ENCODE data around the gene TMEM222.

TMEM222 gene

GRCh38 chr1:27306892-27307761, 14.8 kb upstream of the TMEM222 start:
- DNase-seq = no peak

DNA sequence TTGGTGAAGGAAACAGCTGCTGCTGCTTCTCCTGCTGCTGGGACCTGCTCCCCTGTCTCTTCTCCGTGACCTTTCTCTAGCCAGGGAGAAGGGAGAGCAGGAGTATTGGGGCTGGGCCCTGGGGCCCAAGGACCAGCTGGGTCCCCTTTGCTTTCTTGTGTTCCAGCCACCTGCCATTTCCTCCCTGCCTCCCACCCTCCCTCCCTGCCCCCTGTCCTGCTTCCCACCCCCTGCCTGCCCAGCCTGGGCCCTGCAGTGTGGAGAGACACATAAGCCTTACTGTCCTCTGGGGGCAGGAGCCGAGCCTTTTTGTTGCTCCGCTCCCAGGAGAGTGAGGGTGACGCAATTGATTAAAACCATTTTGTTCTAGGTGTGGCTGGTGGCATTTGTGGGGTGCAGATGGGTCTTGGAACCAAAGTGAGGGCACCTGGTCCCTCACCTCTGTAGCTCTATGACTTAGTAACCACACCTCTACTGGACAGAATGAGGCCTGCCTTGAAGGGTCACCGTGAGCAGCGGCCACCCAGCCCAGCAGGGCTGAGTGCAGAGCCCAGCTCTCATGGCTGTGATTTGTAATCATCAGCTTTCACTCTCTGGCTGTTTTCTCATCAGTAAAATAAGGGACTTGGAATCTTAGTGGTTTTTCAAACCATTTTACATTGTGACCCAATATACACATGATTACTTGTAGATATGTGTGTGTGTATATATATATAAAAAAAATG, 13.9 kb upstream of the TMEM222 start:
- DNase-seq = no peak

- DNase-seq = no peak
These were observed 7.8 kb upstream of the TMEM222 start for GRCh38 chr1:27314169-27314568.

GRCh38 chr1:27314737-27315136, 7.2 kb upstream of the TMEM222 start:
- DNase-seq = no peak

DNA sequence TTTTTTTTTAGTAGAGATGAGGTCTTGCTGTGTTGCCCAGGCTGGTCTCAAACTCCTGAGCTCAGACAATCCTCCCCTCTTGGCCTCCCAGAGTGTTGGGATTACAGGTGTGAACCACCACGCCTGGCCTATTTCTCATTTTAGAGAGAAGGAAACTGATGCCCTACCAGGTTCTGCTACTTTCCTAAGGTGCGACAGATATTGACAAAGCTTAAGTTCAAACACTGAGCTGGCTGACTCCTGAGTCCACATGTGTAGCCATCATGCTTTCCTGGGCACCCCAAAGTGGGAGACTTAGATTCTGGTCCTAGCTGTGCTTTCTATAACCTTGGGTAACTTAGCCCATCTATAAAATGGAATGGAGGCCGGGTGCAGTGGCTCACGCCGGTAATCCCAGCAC, 5.1 kb upstream of the TMEM222 start:
- no peak for DNase-seq

DNA sequence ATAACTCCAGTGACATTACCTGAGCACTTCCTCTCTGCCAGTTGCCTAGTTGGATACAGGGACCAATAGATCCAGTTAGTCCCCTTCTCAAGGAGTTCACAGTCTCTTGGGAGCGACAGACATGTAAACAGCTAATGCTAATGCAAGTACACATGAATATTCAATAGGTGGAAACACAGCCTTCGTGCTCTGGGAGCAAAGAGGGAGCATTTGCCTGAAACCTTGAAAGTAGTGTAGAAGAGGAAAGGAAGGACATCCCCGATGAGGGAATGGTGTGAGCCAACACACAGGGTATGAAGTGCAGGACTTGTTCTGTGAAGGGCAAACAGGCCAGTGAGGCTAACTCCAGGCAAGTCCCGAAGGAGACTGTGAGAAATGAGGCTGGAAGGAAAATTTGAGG, 3.8 kb upstream of the TMEM222 start:
- DNase-seq = no peak

- no peak for DNase-seq
These were observed 3.4 kb upstream of the TMEM222 start for GRCh38 chr1:27318596-27318995.

DNA sequence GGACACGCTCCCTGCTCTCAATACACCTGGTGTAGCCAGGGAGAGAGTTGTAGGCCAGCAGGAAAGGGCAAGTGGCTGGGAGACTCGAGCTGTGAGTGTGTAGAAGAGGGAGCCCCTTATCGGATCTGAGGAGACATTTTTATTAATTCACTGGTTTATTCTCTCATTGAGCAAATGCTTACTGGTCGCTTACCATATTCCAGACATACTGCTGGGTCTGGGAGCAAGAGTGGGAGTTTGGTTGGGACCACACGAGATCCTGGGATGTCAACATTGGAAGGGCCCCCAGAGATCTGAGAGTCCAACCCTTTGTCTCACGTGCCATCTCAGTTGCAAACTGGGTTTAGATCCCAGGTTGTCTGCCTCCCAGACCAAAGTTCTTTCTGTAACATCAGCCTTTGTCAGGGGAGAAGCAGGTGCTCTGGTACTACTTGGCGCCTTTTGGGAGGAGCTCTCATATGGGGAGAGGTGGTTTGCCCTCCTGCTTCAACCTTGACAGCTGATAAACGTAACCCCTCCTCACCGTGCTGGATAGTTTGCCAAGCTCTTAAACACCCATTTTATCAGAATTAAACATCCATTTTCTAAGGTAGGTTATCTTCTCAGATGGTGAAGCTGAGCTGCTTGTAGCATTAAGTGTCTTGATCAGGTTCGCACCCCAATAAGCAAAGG, 742 bp downstream of the TMEM222 start:
- no peak for DNase-seq

- no peak for DNase-seq
These were observed 3.3 kb downstream of the TMEM222 start for GRCh38 chr1:27325286-27325685.

DNA sequence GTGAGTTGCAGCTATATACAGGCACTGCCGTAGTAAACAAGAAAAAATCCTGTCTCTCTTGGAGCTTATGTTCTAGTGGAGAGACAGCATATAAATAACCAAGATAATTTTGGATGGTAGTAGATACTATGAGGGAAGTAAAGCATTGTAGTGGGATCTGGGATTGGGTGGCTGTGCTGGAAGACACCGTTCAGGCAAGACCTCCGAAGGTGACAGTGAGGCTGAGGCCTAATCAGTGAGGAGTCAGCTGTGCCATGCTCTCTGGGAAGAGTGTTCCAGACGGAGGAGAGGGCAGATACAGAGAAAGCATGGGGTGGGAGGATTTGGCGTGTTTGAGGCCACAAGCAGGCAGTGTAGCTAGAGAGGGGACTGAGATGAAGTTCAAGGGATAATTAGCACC, 6.0 kb downstream of the TMEM222 start:
- no peak for DNase-seq

- no peak for DNase-seq
These were observed 8.8 kb downstream of the TMEM222 start for GRCh38 chr1:27330786-27331185.

GRCh38 chr1:27331426-27331825, 9.5 kb downstream of the TMEM222 start:
- DNase-seq = no peak

DNA sequence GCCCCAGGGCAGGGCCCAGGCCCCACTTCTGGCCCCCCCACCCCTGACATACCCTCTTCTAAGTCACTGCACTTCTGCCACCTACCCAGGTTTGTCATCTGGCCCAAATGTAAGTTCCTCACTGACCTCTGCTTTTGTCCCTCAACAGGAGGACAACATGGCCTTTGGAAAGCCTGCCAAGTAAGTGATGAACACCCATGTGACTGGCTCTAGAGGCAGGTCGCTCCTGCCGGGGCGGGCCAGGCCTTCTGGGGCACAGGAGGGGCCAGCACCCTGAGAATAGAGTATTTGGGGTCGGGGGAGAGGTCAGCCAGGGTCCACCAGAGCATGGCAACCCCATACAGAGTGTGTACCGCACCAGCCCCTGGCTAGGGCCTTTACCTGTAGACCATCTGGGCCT, 10.0 kb downstream of the TMEM222 start:
- no peak for DNase-seq

DNA sequence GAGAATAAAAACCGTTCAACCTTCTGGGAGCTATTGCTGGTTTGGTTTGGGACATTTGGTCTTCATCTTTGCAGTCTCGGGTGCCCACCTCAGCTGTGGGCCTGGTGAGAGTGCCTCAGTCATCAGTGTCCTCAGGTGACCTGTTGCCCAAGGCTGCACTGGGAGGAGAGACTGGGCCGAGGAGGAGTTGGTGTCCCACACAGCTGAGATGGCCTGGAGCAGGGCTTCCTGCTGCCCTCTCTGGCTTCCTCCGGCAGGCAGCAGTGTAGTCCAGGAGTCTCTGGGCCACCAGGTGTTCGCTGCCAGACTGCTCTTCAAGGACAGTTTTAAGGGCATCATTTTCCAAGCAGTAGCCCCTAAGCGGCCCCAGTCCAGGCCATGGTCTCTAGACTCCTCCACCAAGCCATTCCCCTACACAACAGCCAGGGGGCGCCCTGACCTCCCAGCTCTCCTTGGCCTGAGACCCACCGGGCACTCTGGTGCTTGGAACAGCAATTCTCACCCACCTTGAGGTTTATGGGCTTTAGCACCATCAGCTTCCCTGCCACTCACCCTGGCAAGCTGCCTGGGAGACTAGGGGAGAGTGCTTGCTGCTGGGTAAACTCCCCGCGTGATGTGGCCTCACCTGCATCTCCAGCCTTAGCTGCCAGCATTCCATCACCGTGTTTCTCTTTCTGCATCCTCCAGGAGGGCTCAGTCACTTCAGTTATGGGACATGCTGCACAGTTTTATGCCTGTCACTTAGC, 10.7 kb downstream of the TMEM222 start:
- DNase-seq = peak; percentile 54

DNA sequence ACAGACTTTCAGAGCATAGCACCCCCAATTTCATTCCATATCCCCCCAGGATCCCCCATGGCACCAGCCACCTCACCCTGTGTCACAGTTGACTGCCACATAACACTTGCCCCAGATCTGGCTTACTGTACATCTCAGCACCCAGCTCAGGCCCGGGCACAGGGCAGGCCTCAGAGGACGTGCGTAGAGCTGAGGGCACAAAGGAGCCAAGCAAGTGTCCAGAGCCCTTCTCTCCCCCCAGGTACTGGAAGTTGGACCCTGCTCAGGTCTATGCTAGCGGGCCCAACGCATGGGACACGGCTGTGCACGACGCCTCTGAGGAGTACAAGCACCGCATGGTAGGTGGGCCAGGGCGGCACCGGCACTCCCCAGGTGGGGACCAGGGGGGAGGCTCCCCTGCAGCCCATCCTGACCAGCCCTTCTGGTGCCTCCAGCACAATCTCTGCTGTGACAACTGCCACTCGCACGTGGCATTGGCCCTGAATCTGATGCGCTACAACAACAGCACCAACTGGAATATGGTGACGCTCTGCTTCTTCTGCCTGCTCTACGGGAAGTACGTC, 11.8 kb downstream of the TMEM222 start:
- no peak for DNase-seq

DNA sequence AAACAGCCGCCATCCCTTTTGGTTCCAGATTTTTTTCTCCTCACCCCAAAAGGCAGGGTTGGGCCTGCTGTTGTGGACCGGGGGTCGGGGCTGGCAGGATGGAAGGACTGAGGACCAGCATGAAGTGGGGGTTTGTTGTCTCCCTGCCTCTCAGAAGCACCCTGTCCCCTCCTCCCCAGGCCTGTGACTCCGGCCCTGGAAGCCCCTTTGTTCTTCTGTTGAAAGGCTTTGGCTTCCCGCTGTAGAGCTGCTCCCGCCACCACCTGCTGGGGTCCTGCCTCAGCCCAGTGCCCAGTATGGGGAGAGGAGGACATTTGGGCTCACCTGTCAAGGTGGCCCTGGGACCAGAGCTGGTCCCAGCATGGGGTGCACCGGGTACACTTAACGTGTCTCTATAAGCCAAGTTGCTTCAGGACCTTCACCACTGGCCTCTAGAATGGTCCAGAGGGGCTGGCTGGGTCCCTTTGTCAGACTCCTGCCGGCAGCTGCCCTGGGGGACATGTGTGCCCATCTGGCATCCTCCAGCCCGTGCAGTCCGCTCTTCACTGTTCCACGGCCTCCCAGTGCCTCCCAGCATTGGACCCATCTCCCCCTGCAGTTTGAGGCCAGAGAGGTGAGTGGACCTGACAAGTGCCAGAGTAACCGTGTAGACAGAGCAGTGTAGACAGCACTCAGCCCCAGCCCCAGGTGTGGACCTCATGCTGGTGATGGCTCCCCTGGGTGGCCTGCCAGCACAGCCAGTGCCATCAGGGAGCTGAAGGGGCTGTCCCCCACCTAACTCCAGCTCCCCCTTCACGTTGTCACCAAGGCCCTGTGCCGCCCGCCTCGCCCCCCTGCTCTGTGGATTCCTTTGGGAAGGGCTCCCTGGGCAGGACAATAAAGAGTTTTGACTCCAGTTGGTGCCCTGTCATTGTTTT, 13.8 kb downstream of the TMEM222 start:
- no peak for DNase-seq

DNA sequence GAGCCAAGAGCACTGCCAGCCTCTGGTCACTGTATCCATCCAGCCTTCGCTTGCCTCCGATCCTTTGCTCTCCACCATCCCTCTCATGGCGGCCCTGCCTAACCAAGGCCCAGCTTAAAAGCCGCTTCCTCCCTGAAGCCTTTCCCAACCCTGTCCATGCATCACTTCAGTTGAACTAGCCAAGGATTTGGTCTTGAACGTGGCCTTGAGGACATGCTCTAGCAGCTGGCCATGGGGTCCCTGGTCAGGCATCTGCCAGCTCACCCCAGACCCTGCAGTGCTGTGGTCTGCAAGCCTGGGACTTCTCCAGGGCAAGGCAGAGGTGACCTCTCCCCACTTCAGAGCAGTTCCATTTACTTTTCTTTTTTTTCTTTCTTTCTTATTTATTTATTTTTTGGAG, 14.8 kb downstream of the TMEM222 start:
- no peak for DNase-seq

GRCh38 chr1:27338751-27339150, 16.8 kb downstream of the TMEM222 start:
- no peak for DNase-seq

- DNase-seq = no peak
These were observed 17.2 kb downstream of the TMEM222 start for GRCh38 chr1:27339213-27339612.

DNA sequence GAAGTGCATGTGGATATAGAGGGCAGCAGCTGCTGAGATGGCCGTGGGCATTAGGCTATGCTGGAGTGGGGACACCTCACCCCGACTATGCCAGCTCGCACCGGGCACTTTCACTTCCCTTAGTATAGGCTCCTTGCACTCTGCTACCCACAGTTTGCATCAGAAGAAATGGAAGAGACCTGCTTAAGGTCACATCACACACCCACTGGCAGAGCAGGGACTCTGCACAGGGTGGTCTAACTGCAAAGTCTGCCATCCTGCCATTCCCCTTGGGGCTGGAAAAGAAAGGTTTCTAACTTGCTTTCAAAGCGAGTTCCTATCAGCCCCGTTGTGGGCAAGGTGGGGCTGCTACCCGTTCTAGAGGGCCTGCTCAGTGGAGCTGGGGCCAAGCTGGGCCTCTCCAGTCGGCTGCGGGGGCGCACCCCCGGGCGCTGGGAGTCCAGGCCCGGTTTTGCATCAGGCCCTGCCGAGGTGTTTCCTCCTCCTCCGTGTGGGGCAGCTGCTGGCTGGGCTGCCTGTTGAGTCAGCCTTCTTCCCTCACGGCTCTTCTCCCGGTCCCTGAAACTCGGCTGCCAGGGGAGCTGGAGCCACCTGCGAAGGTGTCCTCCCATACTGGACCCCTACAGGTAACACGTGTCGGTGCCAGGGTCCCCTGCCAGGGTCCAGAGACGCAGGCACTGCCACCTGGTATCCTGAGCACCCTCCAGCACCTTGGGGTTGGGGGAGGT, 19.7 kb downstream of the TMEM222 start, which contains the start of gene SYTL1:
SYTL1 (plus strand) TSS at position 498 of the 728 bp plus-strand sequence. CDS start 3,313 bp downstream, outside the sequence.
- DNase-seq = peak; percentile 66

DNA sequence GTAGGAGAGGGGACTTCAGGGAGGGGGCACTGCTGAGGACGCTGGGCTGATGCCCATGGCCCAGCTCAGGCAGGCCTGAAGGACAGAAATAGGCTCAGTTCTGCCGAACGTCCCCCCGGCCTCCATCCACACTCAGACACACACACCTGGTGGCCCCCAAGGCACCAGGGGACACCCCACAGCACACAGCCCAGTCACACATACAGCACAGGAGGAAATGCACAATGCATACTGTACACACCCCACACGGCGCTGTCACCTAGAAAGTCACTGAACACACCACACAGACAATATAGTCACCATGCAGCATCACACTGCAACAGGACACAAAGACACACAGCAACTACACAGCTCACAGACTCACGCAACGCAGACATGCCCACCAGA, 20.4 kb downstream of the TMEM222 start:
- peak; percentile 38 for DNase-seq
